ENCODE measurements around the gene LRRC4C.

LRRC4C gene

DNA sequence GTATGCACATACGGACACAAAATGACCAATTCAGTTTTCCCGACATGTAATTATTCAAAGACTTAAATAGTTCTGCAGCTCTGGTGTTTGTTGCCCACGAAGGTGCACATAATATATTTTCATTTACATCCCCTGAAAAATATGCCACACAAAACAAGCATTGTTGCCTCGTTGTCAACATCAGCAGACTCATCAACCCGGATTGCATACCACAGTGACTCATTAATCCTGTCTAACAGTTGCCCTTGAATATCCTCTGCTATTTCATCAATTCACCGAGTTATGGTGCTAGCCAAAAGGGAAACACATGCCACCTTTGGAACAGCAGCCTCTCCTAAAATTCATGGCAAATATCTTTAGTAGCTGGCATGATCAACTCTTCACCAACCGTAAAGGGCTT lies 582.2 kb downstream of the LRRC4C start:
- no peak for TF ChIP-seq FOXM1 (IDR thresholded peaks at IDR 0.05; ENCODE audit: borderline replicate concordance, low read depth)
- no peak for TF ChIP-seq RAD21 (IDR thresholded peaks at IDR 0.05; ENCODE audit: low read depth)
- TF ChIP-seq TCF12 (IDR thresholded peaks at IDR 0.05; ENCODE audit: low read depth) = no peak
- TF ChIP-seq, protein P1, sequence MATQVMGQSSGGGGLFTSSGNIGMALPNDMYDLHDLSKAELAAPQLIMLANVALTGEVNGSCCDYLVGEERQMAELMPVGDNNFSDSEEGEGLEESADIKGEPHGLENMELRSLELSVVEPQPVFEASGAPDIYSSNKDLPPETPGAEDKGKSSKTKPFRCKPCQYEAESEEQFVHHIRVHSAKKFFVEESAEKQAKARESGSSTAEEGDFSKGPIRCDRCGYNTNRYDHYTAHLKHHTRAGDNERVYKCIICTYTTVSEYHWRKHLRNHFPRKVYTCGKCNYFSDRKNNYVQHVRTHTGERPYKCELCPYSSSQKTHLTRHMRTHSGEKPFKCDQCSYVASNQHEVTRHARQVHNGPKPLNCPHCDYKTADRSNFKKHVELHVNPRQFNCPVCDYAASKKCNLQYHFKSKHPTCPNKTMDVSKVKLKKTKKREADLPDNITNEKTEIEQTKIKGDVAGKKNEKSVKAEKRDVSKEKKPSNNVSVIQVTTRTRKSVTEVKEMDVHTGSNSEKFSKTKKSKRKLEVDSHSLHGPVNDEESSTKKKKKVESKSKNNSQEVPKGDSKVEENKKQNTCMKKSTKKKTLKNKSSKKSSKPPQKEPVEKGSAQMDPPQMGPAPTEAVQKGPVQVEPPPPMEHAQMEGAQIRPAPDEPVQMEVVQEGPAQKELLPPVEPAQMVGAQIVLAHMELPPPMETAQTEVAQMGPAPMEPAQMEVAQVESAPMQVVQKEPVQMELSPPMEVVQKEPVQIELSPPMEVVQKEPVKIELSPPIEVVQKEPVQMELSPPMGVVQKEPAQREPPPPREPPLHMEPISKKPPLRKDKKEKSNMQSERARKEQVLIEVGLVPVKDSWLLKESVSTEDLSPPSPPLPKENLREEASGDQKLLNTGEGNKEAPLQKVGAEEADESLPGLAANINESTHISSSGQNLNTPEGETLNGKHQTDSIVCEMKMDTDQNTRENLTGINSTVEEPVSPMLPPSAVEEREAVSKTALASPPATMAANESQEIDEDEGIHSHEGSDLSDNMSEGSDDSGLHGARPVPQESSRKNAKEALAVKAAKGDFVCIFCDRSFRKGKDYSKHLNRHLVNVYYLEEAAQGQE (IDR thresholded peaks at IDR 0.05; ENCODE audit: low read depth) = no peak
- TF ChIP-seq NFIC (IDR thresholded peaks at IDR 0.05) = no peak
- no peak for TF ChIP-seq EGR1 (IDR thresholded peaks at IDR 0.05)
- no peak for TF ChIP-seq USF1 (IDR thresholded peaks at IDR 0.05)
- TF ChIP-seq EP300 (IDR thresholded peaks at IDR 0.05; ENCODE audit: borderline replicate concordance) = no peak
- TF ChIP-seq YY1 (IDR thresholded peaks at IDR 0.05; ENCODE audit: low read depth) = no peak
- TF ChIP-seq TAF1 (IDR thresholded peaks at IDR 0.05; ENCODE audit: low read depth) = no peak
- TF ChIP-seq TEAD4 (IDR thresholded peaks at IDR 0.05) = no peak
- TF ChIP-seq CEBPB (IDR thresholded peaks at IDR 0.05) = no peak
- TF ChIP-seq, protein P2, sequence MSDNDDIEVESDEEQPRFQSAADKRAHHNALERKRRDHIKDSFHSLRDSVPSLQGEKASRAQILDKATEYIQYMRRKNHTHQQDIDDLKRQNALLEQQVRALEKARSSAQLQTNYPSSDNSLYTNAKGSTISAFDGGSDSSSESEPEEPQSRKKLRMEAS (IDR thresholded peaks at IDR 0.05) = no peak
- no peak for TF ChIP-seq CREB1 (IDR thresholded peaks at IDR 0.05; ENCODE audit: low read depth)
- no peak for TF ChIP-seq ZBTB7A (IDR thresholded peaks at IDR 0.05; ENCODE audit: low read depth)

- TF ChIP-seq CEBPB (IDR thresholded peaks at IDR 0.05) = no peak
- TF ChIP-seq EP300 (IDR thresholded peaks at IDR 0.05; ENCODE audit: borderline replicate concordance) = no peak
- no peak for TF ChIP-seq CREB1 (IDR thresholded peaks at IDR 0.05; ENCODE audit: low read depth)
- TF ChIP-seq TCF12 (IDR thresholded peaks at IDR 0.05; ENCODE audit: low read depth) = no peak
- TF ChIP-seq, protein P1 (IDR thresholded peaks at IDR 0.05; ENCODE audit: low read depth) = no peak
- TF ChIP-seq, protein P2 (IDR thresholded peaks at IDR 0.05) = no peak
- TF ChIP-seq USF1 (IDR thresholded peaks at IDR 0.05) = no peak
- TF ChIP-seq TEAD4 (IDR thresholded peaks at IDR 0.05) = no peak
- TF ChIP-seq RAD21 (IDR thresholded peaks at IDR 0.05; ENCODE audit: low read depth) = no peak
- no peak for TF ChIP-seq FOXM1 (IDR thresholded peaks at IDR 0.05; ENCODE audit: borderline replicate concordance, low read depth)
- TF ChIP-seq YY1 (IDR thresholded peaks at IDR 0.05; ENCODE audit: low read depth) = no peak
- TF ChIP-seq ZBTB7A (IDR thresholded peaks at IDR 0.05; ENCODE audit: low read depth) = no peak
- TF ChIP-seq NFIC (IDR thresholded peaks at IDR 0.05) = no peak
- no peak for TF ChIP-seq EGR1 (IDR thresholded peaks at IDR 0.05)
- no peak for TF ChIP-seq TAF1 (IDR thresholded peaks at IDR 0.05; ENCODE audit: low read depth)
These were observed 591.3 kb downstream of the LRRC4C start for GRCh38 chr11:40867991-40868632.

DNA sequence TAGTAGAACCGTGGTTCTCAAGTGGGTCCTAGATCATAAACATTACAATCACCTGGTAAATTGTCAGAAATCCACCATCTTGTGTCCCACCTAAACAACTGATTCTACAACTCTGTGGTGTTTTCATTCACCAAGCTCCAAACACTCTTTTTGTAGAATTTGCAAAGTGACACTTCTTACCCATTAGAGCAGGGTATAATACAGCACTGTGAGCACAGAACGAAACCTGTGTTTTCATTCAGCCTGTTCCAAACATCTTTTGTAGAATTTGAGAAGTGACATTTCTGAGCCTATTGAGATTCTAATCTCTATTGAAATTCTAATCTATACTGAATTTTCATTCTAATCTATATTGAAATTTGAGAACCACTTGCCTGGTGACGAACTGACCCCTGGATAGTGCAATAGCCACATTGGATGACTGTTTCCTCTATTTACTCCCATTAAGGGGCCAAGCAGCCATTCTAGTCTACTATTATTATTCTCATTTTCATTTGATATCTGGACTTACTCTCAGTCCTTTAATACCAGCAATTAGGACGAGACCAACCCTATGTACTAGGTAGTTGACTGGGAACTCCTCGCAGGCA lies 616.6 kb downstream of the LRRC4C start:
- no peak for TF ChIP-seq NFIC (IDR thresholded peaks at IDR 0.05)
- TF ChIP-seq EP300 (IDR thresholded peaks at IDR 0.05; ENCODE audit: borderline replicate concordance) = no peak
- TF ChIP-seq, protein P2 (IDR thresholded peaks at IDR 0.05) = no peak
- no peak for TF ChIP-seq CEBPB (IDR thresholded peaks at IDR 0.05)
- TF ChIP-seq TEAD4 (IDR thresholded peaks at IDR 0.05) = no peak
- TF ChIP-seq, protein P1 (IDR thresholded peaks at IDR 0.05; ENCODE audit: low read depth) = no peak
- no peak for TF ChIP-seq EGR1 (IDR thresholded peaks at IDR 0.05)
- TF ChIP-seq USF1 (IDR thresholded peaks at IDR 0.05) = no peak
- TF ChIP-seq TAF1 (IDR thresholded peaks at IDR 0.05; ENCODE audit: low read depth) = no peak
- no peak for TF ChIP-seq RAD21 (IDR thresholded peaks at IDR 0.05; ENCODE audit: low read depth)
- no peak for TF ChIP-seq FOXM1 (IDR thresholded peaks at IDR 0.05; ENCODE audit: borderline replicate concordance, low read depth)
- no peak for TF ChIP-seq ZBTB7A (IDR thresholded peaks at IDR 0.05; ENCODE audit: low read depth)
- no peak for TF ChIP-seq YY1 (IDR thresholded peaks at IDR 0.05; ENCODE audit: low read depth)
- no peak for TF ChIP-seq CREB1 (IDR thresholded peaks at IDR 0.05; ENCODE audit: low read depth)
- no peak for TF ChIP-seq TCF12 (IDR thresholded peaks at IDR 0.05; ENCODE audit: low read depth)
